OCI-LY7 (cell line): ENCODE results near the gene ANGPT4. TPM values are rescaled to one million over a fixed set of nuclear protein-coding genes. Genes with fewer than 3 reads are reported as not detected.

ENCODE experiments used
- BruUV-seq: library from RNA; stranded (reverse); fragments of 400-500 nt; replicated peaks from 2 replicates; lab custom pipeline; 2021; lab: Mats Ljungman, UMichigan
- CTCF ChIA-PET: fragments of 300-600 bp; sonication (Branson Sonifier 250); formaldehyde crosslinking; loops from one replicate; lab custom pipeline; 2022; ENCODE audit warnings: antibody characterized with exemption; ENCODE audit not compliant: unreplicated experiment; lab: Charles Lee
- POLR2A ChIA-PET: fragments of 300-600 bp; sonication (Branson Sonifier 250); formaldehyde crosslinking; loops from one replicate; lab custom pipeline; 2022; ENCODE audit warnings: antibody characterized with exemption; lab: Charles Lee
- DNase-seq: peaks from one replicate; pipeline ENCODE4 v3.0.0-alpha.2; 2015; ENCODE audit warnings: low spot score
- H2AFZ ChIP-seq: fragments of 200-600 bp; sonication (generic), shearing (Covaris generic); 2 replicates; pipeline ENCODE4 v1.6.1; 2014; ENCODE audit warnings: mild to moderate bottlenecking, antibody characterized with exemption, low read length, moderate library complexity
- H3K27ac ChIP-seq: fragments of 200-600 bp; sonication (generic); 2 replicates; pipeline ENCODE4 v1.5.1; 2014; ENCODE audit warnings: mixed run types, low read depth, mild to moderate bottlenecking, moderate library complexity, low read length, inconsistent platforms; ENCODE audit not compliant: poor library complexity, severe bottlenecking
- H3K36me3 ChIP-seq: fragments of 200-600 bp; sonication (generic); 2 replicates; pipeline ENCODE4 v1.6.1; 2014; ENCODE audit warnings: mild to moderate bottlenecking, antibody characterized with exemption, low read length, moderate library complexity, mixed read lengths; ENCODE audit not compliant: insufficient read depth
- H3K4me1 ChIP-seq: fragments of 200-600 bp; sonication (generic); 2 replicates; pipeline ENCODE4 v1.5.1; 2014; ENCODE audit warnings: mild to moderate bottlenecking, low read length; ENCODE audit not compliant: insufficient read depth, poor library complexity, severe bottlenecking
- H3K4me2 ChIP-seq: fragments of 200-600 bp; sonication (generic); 2 replicates; pipeline ENCODE4 v1.6.1; 2014; ENCODE audit warnings: mild to moderate bottlenecking, low read length
- H3K4me3 ChIP-seq: fragments of 200-600 bp; sonication (generic); 2 replicates; pipeline ENCODE4 v1.5.1; 2014; ENCODE audit warnings: mild to moderate bottlenecking, low read depth, low read length; ENCODE audit not compliant: poor library complexity, severe bottlenecking
- H3K79me2 ChIP-seq: fragments of 200-600 bp; sonication (generic); 2 replicates; pipeline ENCODE4 v1.6.1; 2016; ENCODE audit warnings: low read depth, mild to moderate bottlenecking, low read length, moderate library complexity, mixed read lengths; ENCODE audit not compliant: insufficient read depth
- H3K9me2 ChIP-seq: fragments of 200-600 bp; sonication (generic); 2 replicates; pipeline ENCODE4 v1.6.1; 2016; ENCODE audit warnings: mild to moderate bottlenecking, low read length, mixed read lengths; ENCODE audit not compliant: insufficient read depth
- H3K9me3 ChIP-seq: fragments of 200-600 bp; sonication (generic); 2 replicates; pipeline ENCODE4 v1.6.1; 2014; ENCODE audit warnings: mild to moderate bottlenecking, mixed run types, low read length, mixed read lengths
- H4K20me1 ChIP-seq: fragments of 200-600 bp; sonication (generic); 2 replicates; pipeline ENCODE4 v1.6.1; 2014; ENCODE audit warnings: mild to moderate bottlenecking, antibody characterized with exemption, low read length, moderate library complexity, mixed read lengths; ENCODE audit not compliant: insufficient read depth
- CTCF ChIP-seq: fragments of 200-600 bp; sonication (generic); conservative IDR thresholded peaks from 2 replicates; pipeline ENCODE4 v1.5.1; 2014; ENCODE audit warnings: mild to moderate bottlenecking, antibody characterized with exemption, low read length, moderate library complexity, mixed read lengths
- EZH2phosphoT487 ChIP-seq: fragments of 200-600 bp; sonication (generic); IDR thresholded peaks from 2 replicates; pipeline ENCODE4 v1.6.1; 2018; ENCODE audit warnings: low read depth, borderline replicate concordance, mild to moderate bottlenecking, mixed run types, antibody characterized with exemption, low read length, moderate library complexity, mixed read lengths
- intact Hi-C: fragments of 100-400 bp; cut with micrococcal nuclease; formaldehyde crosslinking; loops from one replicate; pipeline ENCODE4 v1.10.0; 2022; ENCODE audit not compliant: unreplicated experiment
- total RNA-seq, 2 experiments: library from RNA; depleted of rRNA in 1 of 2; stranded (reverse); fragments of >200 nt in 1 of 2; shearing (Covaris generic) in 1 of 2; gene quantifications; 2 replicates each; pipeline ENCODE4 v1.2.3, GENCODE V29; 2014 to 2022

The ANGPT4 gene
- total RNA-seq, 2 experiments from 2014 or later = not detected

DNA sequence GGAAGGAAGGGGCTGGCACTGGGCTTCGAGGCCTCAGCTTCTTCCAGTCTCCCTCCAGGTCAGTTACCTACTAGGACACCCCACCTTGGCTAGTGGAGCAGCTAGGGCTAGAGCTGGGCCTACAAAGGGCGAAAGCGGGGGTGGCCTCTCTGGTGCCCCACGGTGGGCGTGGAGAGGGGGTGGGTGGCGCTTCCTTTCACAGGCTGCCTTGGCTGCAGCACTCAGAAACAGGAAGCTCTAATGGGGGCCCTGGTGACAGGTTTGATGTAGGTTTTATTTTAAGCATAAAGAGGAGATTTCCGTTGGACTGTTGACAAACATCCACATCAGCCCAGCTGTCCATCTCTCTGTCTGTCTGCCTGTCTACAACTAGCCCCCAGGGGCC is 69.2 kb downstream of the ANGPT4 start:
- POLR2A ChIA-PET = interaction anchor here (0.5 to 2.7 kb wide), 8 partner anchors 8 to 656 kb away, joined by 3 to 40 read pairs (median 3); partner anchors contain the start of gene FAM110A
- Histone ChIP-seq H3K9me3 (no peaks in the 10 kb centered on the region), H3K4me1 (peaks cover 62% of the 10 kb centered on the region), H3K4me2 (peak overlapping the region; percentile 81), H3K9me2 (no peaks in the 10 kb centered on the region), H3K36me3 (peaks cover 4% of the 10 kb centered on the region), H4K20me1 (no peaks in the 10 kb centered on the region), H3K79me2 (peaks cover 28% of the 10 kb centered on the region; the same call in 1 of the 2 replicates), H3K27ac (peak overlapping the region; percentile 80), H3K4me3 (peak overlapping the region; percentile 77), H2AFZ (no peak overlapping the region; the same call in 1 of the 2 replicates)
- BruUV-seq = no TSS peak
- peak; percentile 88 for DNase-seq
- intact Hi-C loops = no loop called here
- CTCF ChIA-PET = interaction anchor here (0.9 to 1.6 kb wide), 4 partner anchors 9 to 108 kb away, joined by 4 to 5 read pairs (median 4); partner anchors contain the start of gene FAM110A
- no peak for TF ChIP-seq CTCF
- TF ChIP-seq EZH2phosphoT487 = no peak

- H3K4me1 ChIP-seq = peaks cover 69% of the 10 kb centered on the region
- no peak overlapping the region; the same call in 1 of the 2 replicates for H2AFZ ChIP-seq
- CTCF ChIA-PET = interaction anchor here (0.9 to 1.6 kb wide), 4 partner anchors 8 to 109 kb away, joined by 4 to 5 read pairs (median 4); partner anchors contain the start of gene FAM110A
- H3K4me2 ChIP-seq = peak overlapping the region; percentile 81
- H3K9me2 ChIP-seq = no peaks in the 10 kb centered on the region
- intact Hi-C loops = no loop called here
- no TSS peak for BruUV-seq
- H3K9me3 ChIP-seq = no peaks in the 10 kb centered on the region
- H3K27ac ChIP-seq = peak overlapping the region; percentile 80
- peaks cover 28% of the 10 kb centered on the region; the same call in 1 of the 2 replicates for H3K79me2 ChIP-seq
- DNase-seq = peak; percentile 46
- POLR2A ChIA-PET = interaction anchor here (0.5 to 2.7 kb wide), 7 partner anchors 9 to 655 kb away, joined by 3 to 40 read pairs (median 3); partner anchors contain the start of gene FAM110A
- peaks cover 4% of the 10 kb centered on the region for H3K36me3 ChIP-seq
- H4K20me1 ChIP-seq = no peaks in the 10 kb centered on the region
- no peak for TF ChIP-seq CTCF
- TF ChIP-seq EZH2phosphoT487 = no peak
- peak overlapping the region; percentile 77 for H3K4me3 ChIP-seq
These were observed 69.9 kb downstream of the ANGPT4 start for GRCh38 chr20:845941-846893.
